HCT116 (cell line): ENCODE results near the gene GPR65. TPM values are rescaled to one million over a fixed set of nuclear protein-coding genes. Genes with fewer than 3 reads are reported as not detected.

ENCODE experiments used
- ATAC-seq: fragments of 200-7000 bp; cut with Tn5 transposase; 2 replicates; pipeline ENCODE4 v1.9.1; 2020; ENCODE audit warnings: mild to moderate bottlenecking, moderate library complexity
- BruUV-seq: library from RNA; stranded (reverse); fragments of 400-500 nt; replicated peaks from 2 replicates; lab custom pipeline; 2021; lab: Mats Ljungman, UMichigan
- CTCF ChIA-PET: fragments of 300-600 bp; sonication (Branson Sonifier 250); formaldehyde crosslinking; loops from one replicate; lab custom pipeline; 2021; ENCODE audit warnings: antibody characterized with exemption; lab: Charles Lee
- POLR2A ChIA-PET: fragments of 300-600, 350-600 bp; sonication (Branson Sonifier 250); formaldehyde crosslinking; loops from one replicate; lab custom pipeline; 2021; ENCODE audit warnings: antibody characterized with exemption; lab: Charles Lee
- RAD21 ChIA-PET, 2 experiments: fragments of 300-600 bp; sonication (Branson Sonifier 250); formaldehyde crosslinking; loops; one replicate each; lab custom pipeline; 2023; ENCODE audit warnings: low total read pairs in 2 of 2; ENCODE audit not compliant: uncharacterized antibody in 2 of 2, unreplicated experiment in 2 of 2, low non-redundant PET in 1 of 2; lab: Charles Lee
- DNase-seq: peaks from one replicate; pipeline ENCODE4 v3.0.0-alpha.2; 2010; ENCODE audit warnings: low read depth, low spot score
- H2AFZ ChIP-seq: fragments of 200-600 bp; shearing (Covaris generic), sonication (generic); 2 replicates; pipeline ENCODE4 v1.6.1; 2017; ENCODE audit warnings: low read depth, mixed run types, mixed read lengths, antibody characterized with exemption, low read length; ENCODE audit not compliant: poor library complexity, severe bottlenecking
- H3K27ac ChIP-seq: 2 replicates; pipeline ENCODE4 v1.5.1; 2012; ENCODE audit warnings: low read depth, low read length
- H3K27me3 ChIP-seq: fragments of 200-600 bp; sonication (generic); 2 replicates; pipeline ENCODE4 v1.6.1; 2016; ENCODE audit warnings: mixed run types, low read length, mixed read lengths; ENCODE audit not compliant: insufficient read depth
- H3K36me3 ChIP-seq, 2 experiments: fragments of 200-500 bp in 1 of 2; fragments of 200-600 bp in 1 of 2; sonication (Bioruptor generic) in 1 of 2; sonication (generic) in 1 of 2; 2 replicates each; pipeline versions ENCODE4 v1.5.1 to v1.6.1; 2014 to 2016; ENCODE audit warnings: low read length in 2 of 2, inconsistent platforms in 1 of 2, mixed read lengths in 1 of 2, mixed run types in 1 of 2; ENCODE audit not compliant: insufficient read depth in 2 of 2, control insufficient read depth in 1 of 2
- H3K4me1 ChIP-seq, 2 experiments: fragments of 200-600 bp in 1 of 2; sonication (generic) in 1 of 2; 2 replicates each; pipeline versions ENCODE4 v1.5.1 to v1.6.1; 2012 to 2017; ENCODE audit warnings: low read length in 2 of 2, inconsistent platforms in 1 of 2, mild to moderate bottlenecking in 1 of 2, mixed read lengths in 1 of 2, mixed run types in 1 of 2, moderate library complexity in 1 of 2; ENCODE audit not compliant: insufficient read depth in 2 of 2, control insufficient read depth in 1 of 2
- H3K4me2 ChIP-seq: fragments of 200-600 bp; sonication (generic); 2 replicates; pipeline ENCODE4 v1.6.1; 2017; ENCODE audit warnings: mixed run types, low read length, mixed read lengths
- H3K4me3 ChIP-seq, 2 experiments: fragments of 200-600 bp in 1 of 2; sonication (generic) in 1 of 2; replicated peaks in 1 of 2; 2 replicates each; pipeline ENCODE4 v1.5.1; 2011 to 2016; ENCODE audit warnings: low read length in 2 of 2, control low read depth in 1 of 2, low read depth in 1 of 2, mild to moderate bottlenecking in 1 of 2, mixed read lengths in 1 of 2, mixed run types in 1 of 2
- H3K79me2 ChIP-seq: fragments of 200-600 bp; sonication (generic); 2 replicates; pipeline ENCODE4 v1.6.1; 2017; ENCODE audit warnings: mild to moderate bottlenecking, mixed run types, low read length, moderate library complexity, mixed read lengths; ENCODE audit not compliant: insufficient read depth
- H3K9ac ChIP-seq: fragments of 200-600 bp; sonication (generic); 2 replicates; pipeline ENCODE4 v1.6.1; 2016; ENCODE audit warnings: low read length, mixed read lengths
- H3K9me2 ChIP-seq: fragments of 200-600 bp; sonication (generic), shearing (Covaris generic); 2 replicates; pipeline ENCODE4 v1.6.1; 2017; ENCODE audit warnings: mixed run types, mild to moderate bottlenecking, moderate library complexity; ENCODE audit not compliant: insufficient read depth
- H3K9me3 ChIP-seq, 2 experiments: fragments of 200-500 bp in 1 of 2; fragments of 200-600 bp in 1 of 2; sonication (Bioruptor generic) in 1 of 2; sonication (generic) in 1 of 2; 2 replicates each; pipeline ENCODE4 v1.6.1; 2014 to 2017; ENCODE audit warnings: low read length in 2 of 2, mixed read lengths in 2 of 2, inconsistent platforms in 1 of 2, low read depth in 1 of 2, mild to moderate bottlenecking in 1 of 2, mixed run types in 1 of 2, moderate library complexity in 1 of 2; ENCODE audit not compliant: control insufficient read depth in 1 of 2, insufficient read depth in 1 of 2
- H4K20me1 ChIP-seq: fragments of 200-600 bp; sonication (generic), shearing (Covaris generic); 2 replicates; pipeline ENCODE4 v1.6.1; 2017; ENCODE audit warnings: mixed run types, mild to moderate bottlenecking, moderate library complexity; ENCODE audit not compliant: insufficient read depth
- ATF3 ChIP-seq: IDR thresholded peaks from 2 replicates; pipeline ENCODE4 v1.6.1; 2012
- CEBPB ChIP-seq: IDR thresholded peaks from 2 replicates; pipeline ENCODE4 v1.6.1; 2012; ENCODE audit warnings: low read depth
- CTCF ChIP-seq, 3 experiments: fragments of 200-600 bp in 1 of 3; sonication (generic) in 1 of 3; IDR thresholded peaks in 2 of 3; conservative IDR thresholded peaks in 1 of 3; 2 replicates each; pipeline ENCODE4 v1.5.1; 2012 to 2017; ENCODE audit warnings: low read depth in 2 of 3, low read length in 2 of 3, antibody characterized with exemption in 1 of 3, borderline replicate concordance in 1 of 3, control low read depth in 1 of 3, mild to moderate bottlenecking in 1 of 3, mixed read lengths in 1 of 3, mixed run types in 1 of 3, moderate library complexity in 1 of 3; ENCODE audit not compliant: insufficient read depth in 1 of 3
- ELF1 ChIP-seq: IDR thresholded peaks from 2 replicates; pipeline ENCODE4 v1.6.1; 2012; ENCODE audit warnings: low read depth, borderline replicate concordance
- EZH2 ChIP-seq: fragments of 200-600 bp; sonication (generic); IDR thresholded peaks from 2 replicates; pipeline ENCODE4 v1.6.1; 2017; ENCODE audit warnings: antibody characterized with exemption, mixed run types
- JUND ChIP-seq: IDR thresholded peaks from 2 replicates; pipeline ENCODE4 v1.6.1; 2012
- MAX ChIP-seq: IDR thresholded peaks from 2 replicates; pipeline ENCODE4 v1.6.1; 2012
- POLR2A ChIP-seq: IDR thresholded peaks from 2 replicates; pipeline ENCODE4 v1.7.0; 2011; ENCODE audit warnings: borderline replicate concordance; ENCODE audit not compliant: insufficient read depth, insufficient read length; ENCODE audit errors: extremely low read depth
- RAD21 ChIP-seq: IDR thresholded peaks from 2 replicates; pipeline ENCODE4 v1.6.1; 2012; ENCODE audit warnings: low read depth, mild to moderate bottlenecking
- SIN3A ChIP-seq: IDR thresholded peaks from 2 replicates; pipeline ENCODE4 v1.6.1; 2012; ENCODE audit warnings: low read depth
- SP1 ChIP-seq: IDR thresholded peaks from 2 replicates; pipeline ENCODE4 v1.6.1; 2012; ENCODE audit warnings: low read depth
- TCF7L2 ChIP-seq: IDR thresholded peaks from 2 replicates; pipeline ENCODE4 v1.7.0; 2011; ENCODE audit warnings: borderline replicate concordance, inconsistent platforms; ENCODE audit not compliant: insufficient read depth, insufficient read length; ENCODE audit errors: extremely low read depth
- ZBTB33 ChIP-seq: IDR thresholded peaks from 2 replicates; pipeline ENCODE4 v1.6.1; 2011; ENCODE audit warnings: mild to moderate bottlenecking, low read length, moderate library complexity; ENCODE audit not compliant: insufficient replicate concordance; ENCODE audit errors: extremely low read depth
- intact Hi-C: fragments of 100-400 bp; cut with micrococcal nuclease; formaldehyde crosslinking; loops from 2 replicates; pipeline ENCODE4 v1.10.0; 2022
- total RNA-seq: library from RNA; stranded (reverse); gene quantifications from one replicate; pipeline ENCODE4 v1.2.1, GENCODE V29; 2021; ENCODE audit not compliant: unreplicated experiment

The GPR65 gene
- total RNA-seq, 1 experiment from 2014 or later, result 0.05 TPM

GRCh38 chr14:88048351-88048750 is 43.4 kb downstream of the GPR65 start:
- no peak overlapping the region for H3K9ac ChIP-seq
- intact Hi-C loops, result no loop called here
- H3K4me1 ChIP-seq, result no peaks in the 10 kb centered on the region
- no peak overlapping the region for H2AFZ ChIP-seq
- CTCF ChIA-PET, result no interaction called here
- no peak for ATAC-seq
- no peaks in the 10 kb centered on the region for H3K9me3 ChIP-seq
- no peak for DNase-seq
- BruUV-seq, result no TSS peak
- H3K4me3 ChIP-seq, result no peak overlapping the region
- TF ChIP-seq TCF7L2 (no peak), SP1 (no peak), RAD21 (no peak)
- no peaks in the 10 kb centered on the region for H3K79me2 ChIP-seq
- POLR2A ChIA-PET, result no interaction called here
- no peaks in the 10 kb centered on the region for H3K36me3 ChIP-seq
- no peaks in the 10 kb centered on the region for H3K27me3 ChIP-seq
- H4K20me1 ChIP-seq, result no peaks in the 10 kb centered on the region
- RAD21 ChIA-PET, result no interaction called here
- no peak overlapping the region for H3K4me2 ChIP-seq
- H3K27ac ChIP-seq, result no peak overlapping the region
- H3K9me2 ChIP-seq, result no peaks in the 10 kb centered on the region

GRCh38 chr14:88049266-88049665 is 44.3 kb downstream of the GPR65 start:
- Histone ChIP-seq H3K36me3 (no peaks in the 10 kb centered on the region), H2AFZ (no peak overlapping the region), H3K27me3 (no peaks in the 10 kb centered on the region), H3K27ac (no peak overlapping the region), H3K4me3 (no peak overlapping the region), H3K9me2 (no peaks in the 10 kb centered on the region), H3K4me1 (no peaks in the 10 kb centered on the region), H3K9me3 (no peaks in the 10 kb centered on the region), H3K79me2 (no peaks in the 10 kb centered on the region), H3K9ac (no peak overlapping the region), H4K20me1 (no peaks in the 10 kb centered on the region), H3K4me2 (no peak overlapping the region)
- no peak for ATAC-seq
- DNase-seq, result no peak
- TF ChIP-seq TCF7L2 (no peak), CTCF (IDR thresholded peaks at IDR 0.05 in 2 of 3, conservative IDR thresholded peaks at IDR 0.05 in 1 of 3; ENCODE audit: borderline replicate concordance in 1 of 3, insufficient read depth in 1 of 3, low read depth in 2 of 3, low read length in 2 of 3) (no peak), JUND (no peak), ELF1 (no peak), ATF3 (no peak), SP1 (no peak), SIN3A (no peak), ZBTB33 (no peak), CEBPB (no peak), MAX (no peak), POLR2A (no peak), EZH2 (no peak)
- intact Hi-C loops, result no loop called here
- no TSS peak for BruUV-seq
- RAD21 ChIA-PET, result no interaction called here
- POLR2A ChIA-PET, result no interaction called here
- CTCF ChIA-PET, result no interaction called here
